ENCODE results near the gene CCDC88C.
A peak's percentile ranks its signal among the peaks of the same experiment; 100 is the strongest.
"Not testable (repeated sequence)": the region's sequence is repeated elsewhere in the genome, so short reads cannot be mapped to it uniquely, and the experiment has no call there.

Gene CCDC88C

DNA sequence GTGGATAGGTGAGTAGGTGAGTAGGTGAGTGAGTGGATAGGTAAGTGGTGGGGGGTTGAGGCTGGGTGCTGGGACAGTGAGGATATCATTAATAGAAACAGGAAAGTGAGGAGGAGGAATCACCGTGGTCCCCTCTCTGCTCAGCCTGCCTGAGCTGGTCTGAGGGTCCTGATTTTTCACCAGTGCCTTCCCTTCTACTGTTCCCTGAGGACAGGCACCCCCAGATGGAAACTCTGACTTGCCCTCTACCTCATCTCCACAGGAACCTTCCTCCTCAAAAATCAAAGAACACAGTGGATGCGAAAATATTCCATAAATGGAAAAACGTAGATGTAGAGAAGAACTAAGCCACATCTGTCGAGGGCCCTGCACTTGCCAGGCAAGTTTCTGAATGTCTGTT is 175.0 kb downstream of the CCDC88C start:
- no peak for DNase-seq

DNA sequence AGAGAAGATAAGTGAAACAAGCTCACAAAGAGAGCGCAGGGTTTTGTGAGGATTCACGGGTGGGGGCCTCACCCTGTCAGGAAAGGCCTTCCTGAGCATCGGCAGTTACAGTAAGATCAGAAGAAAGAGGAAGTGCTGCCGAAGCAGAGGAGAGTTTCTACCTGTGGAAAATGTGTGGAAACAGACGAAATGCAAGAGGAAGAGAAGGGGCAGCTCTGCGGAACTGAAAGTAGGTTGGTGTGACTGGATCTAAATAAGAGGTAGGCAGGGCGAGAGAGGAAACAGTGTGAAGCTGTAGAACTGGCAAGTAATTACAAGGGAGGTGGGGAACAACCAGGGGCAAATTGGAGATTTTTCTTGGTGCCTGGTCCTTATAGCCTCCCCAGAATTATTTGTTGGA is 175.8 kb downstream of the CCDC88C start:
- DNase-seq: peak; percentile 68 to 73

DNA sequence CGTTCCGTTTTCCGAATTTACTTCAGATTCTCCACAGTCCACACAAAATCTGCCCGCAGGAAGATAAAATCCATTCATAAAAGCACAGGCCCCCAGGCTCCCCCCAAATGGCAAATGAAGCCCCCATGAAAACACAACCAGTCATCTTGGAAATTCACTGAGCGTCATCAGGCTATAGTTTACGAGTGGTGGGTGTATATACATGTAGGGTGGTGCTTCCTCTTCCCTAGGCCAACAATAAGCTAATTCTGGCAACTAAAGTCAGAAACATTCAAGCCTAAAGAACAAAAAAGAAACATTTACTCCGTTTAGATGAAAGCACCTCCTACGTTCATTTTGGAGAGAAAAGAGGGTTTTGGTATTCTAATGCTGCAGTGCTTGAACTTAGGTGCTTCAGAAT is 179.0 kb downstream of the CCDC88C start:
- DNase-seq: peak; percentile 41 to 51

DNA sequence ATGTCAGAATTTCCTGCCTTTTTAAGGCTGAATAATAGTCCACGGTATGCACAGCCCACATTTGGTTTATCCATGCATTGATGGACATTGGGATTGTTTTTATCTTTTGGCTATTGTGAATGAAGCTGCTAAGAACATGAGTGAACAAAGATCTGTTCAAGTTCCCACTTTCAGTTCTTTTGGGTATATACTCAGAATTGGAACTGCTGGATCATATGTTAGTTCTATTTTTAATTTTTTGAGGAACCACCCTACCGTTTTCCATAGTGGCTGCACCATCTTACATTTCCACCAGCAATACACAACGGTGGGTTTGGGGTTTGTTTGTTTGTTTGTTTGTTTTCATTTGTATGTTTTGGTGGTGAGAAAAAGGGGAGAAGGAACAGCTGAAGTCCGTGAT is 179.5 kb downstream of the CCDC88C start:
- peak; percentile 53 to 64 for DNase-seq

DNA sequence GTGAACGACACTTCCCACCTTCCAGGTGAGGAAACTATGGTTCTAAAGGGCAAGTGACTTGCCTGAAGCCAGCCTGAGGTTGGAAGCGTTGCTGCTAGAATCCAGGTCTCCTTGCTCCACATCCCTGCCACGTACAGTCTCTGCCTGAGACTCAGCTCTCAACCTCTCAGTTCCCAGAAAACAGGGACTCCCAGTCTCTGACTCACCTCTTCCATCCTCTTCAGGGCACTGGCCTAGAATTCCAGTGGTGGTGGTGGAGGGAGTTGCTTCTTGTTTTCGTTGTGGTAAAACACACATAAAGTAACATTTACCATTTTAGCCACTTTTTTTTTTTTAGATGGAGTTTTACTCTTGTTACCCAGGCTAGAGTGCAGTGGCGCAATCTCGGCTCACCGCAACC is 180.4 kb downstream of the CCDC88C start:
- DNase-seq: no peak

DNA sequence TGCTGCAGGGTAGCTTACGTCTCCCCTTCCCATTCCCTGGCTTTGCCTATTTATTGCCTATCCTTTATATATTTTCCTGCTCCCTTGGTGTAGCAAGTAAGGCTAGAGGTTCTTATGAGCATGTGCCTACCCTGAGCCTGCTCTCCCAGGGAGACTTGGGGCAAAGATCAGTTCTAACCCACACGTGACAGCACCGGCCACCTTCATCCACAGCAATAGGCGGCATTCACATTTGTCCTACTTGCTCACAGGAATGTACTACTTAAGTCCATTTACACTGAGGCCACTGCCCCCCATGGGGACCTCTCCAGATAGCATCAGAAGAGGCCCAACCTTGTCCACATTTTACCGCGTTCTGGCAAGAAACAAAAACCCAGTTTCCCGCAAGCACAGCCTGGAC is 181.8 kb downstream of the CCDC88C start:
- no peak for DNase-seq

DNA sequence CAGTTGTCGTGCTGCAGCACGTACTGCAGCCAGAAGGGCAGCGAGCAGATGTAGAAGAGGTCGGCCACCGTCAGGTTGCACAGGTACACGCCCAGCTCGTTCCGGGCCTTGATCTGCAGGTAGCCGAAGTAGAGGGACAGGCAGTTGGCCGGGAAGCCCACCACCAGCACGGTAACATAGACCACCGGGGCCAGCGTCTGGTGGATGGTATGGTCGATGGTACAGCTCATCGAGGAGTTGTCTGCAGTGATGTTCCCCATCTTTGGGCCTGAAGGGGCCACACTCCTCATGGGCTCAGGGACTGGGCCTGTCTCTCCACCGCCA is 182.9 kb downstream of the CCDC88C start:
- no peak for DNase-seq

DNA sequence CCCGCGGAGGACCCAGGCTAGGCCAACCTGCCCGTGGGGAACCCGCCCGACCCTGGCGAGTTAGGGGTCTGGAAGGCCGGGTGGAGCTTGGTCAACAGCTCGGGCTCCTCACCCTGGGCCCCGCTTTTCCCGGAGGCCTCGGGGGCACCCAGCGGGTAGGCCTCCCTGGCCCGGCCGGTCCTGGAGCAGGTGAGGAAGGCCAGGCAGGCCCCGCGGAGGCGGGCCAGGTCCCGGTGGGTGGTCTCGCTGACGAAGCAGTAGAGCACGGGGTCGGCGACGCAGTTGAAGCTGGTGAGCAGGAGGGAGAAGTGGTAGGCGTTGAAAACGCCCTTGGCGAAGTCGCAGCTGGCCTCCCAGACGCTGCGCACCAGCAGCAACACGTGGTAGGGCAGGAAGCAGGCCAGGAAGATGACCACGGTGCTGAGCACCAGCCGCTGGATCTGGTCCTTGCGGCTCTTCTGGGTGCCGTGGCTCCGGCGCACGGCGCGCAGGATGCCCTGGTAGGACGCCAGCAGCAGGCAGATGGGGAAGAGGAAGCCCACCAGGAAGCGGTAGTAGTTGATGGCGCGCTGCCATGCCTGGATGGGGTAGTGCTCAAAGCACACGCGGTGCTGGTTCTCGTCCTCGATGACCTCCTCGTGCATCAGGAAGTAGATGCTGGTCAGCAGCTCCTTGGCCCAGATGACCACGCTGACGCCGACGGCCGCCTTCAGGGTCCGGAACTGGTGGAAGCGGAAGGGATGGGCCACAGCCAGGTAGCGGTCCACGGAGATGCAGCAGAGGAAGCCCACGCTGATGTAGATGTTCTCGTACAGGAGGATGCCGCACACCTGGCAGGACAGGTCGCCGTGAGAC is 183.5 kb downstream of the CCDC88C start:
- DNase-seq: no peak

DNA sequence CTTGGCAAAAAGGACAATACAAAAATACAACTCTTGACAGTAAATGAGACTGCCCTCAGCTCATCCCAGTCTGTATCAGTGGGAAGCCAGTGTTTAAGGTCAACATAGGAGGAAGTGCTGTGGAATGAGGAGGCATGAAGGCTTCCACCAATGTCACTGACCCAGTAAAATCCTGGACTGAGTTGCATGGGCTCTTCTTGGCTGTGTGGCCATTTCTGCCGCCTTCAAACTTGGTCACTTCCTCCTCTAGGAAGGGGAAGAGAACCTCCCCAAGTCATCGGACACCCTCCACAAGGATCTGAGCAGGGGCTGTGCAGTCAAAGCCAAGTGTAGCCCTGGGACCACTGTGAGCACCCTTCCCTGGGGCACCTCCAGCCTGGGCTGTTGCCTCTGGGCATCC is 185.0 kb downstream of the CCDC88C start:
- peak; percentile 86 to 95 for DNase-seq

DNA sequence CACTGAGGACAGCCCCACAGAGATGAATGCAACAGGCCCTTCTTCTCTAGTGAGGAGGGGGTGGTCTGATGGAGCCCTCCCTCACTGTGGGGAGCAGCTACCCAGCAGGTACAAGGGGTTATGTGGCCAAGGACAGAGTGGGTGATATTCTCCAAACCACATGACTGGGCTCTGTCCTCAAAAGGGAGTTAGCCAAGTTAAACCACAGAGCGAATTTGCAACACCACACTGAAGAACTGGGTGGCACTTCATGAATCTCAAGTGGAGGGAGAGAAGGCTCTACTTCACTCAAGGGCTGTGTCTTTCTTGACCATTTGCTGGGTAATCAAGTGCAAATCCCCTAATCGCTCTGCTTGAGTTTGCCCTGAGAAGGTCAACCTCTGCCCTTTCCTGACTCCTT is 185.6 kb downstream of the CCDC88C start:
- peak; percentile 85 to 87 for DNase-seq

DNA sequence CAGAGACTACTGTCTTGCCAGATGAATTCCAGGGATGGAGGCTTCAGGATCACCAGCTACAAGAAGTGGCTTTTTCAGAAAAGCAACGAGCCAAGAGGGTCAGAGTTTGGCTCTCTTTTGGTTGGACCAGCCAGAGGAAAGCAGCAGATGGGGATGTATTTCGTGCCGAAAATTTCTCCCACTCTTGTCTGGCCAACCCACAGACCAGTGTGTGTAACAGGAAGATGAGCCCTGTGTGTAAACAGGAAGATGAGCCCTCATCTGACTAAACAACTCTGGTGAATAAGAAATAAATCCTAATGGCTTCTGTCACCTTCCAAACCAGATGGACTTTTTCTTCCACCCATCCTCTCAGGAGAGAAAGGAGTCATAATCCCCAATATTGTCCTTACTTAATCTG is 186.2 kb downstream of the CCDC88C start:
- peak; percentile 79 to 91 for DNase-seq

DNA sequence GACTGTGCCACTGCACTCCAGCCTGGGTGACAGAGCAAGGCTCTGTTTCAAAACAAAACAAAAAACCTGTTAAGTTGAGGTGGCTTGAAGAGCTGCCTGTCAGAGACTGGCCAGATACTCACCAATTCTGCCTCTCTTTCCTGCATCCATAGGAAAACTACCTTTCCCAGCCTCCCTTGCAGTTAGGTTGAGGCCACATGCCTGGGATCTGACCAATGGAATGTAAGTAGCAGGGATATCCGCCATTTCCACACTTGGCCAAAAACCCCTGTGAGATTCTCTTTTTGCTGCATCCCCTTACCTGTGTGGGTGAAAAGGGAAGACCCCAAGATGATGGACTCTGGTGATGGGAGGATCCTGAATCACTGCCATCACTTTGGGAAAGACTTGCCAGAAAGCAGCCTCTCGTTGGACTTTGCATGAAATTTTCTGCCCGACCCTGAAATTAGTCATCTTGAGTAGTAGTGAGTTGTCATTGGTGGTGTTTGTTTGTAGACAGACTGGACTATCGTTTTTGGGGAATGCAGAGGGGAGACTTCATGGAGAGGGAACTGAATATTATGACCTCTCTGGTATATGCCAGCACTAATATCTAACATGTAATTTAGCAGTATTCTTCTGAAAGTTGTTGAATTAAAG is 187.1 kb downstream of the CCDC88C start:
- DNase-seq: no peak

DNA sequence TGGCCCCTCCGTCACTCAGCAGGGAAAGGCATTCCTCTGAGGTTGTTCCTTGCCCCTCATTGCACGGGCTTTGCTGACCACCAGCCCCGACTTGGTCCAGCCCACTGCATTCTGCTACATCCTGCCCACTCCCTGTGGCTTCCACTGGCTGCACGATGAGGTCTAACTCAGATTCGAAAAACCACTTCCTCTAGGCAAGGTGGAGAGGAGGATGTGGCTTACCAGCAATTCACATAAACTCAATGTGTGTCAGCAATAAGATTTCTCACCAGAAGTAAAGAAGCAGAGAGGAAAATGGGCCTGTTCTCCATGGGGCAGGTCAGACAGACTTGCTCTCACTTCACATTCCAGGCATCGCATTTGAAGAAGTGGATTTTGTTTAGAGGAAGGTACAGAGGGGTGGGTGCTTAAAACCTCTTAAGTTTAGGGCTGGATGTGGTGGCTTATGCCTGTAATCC is 187.8 kb downstream of the CCDC88C start:
- DNase-seq: peak; percentile 66 to 81

DNA sequence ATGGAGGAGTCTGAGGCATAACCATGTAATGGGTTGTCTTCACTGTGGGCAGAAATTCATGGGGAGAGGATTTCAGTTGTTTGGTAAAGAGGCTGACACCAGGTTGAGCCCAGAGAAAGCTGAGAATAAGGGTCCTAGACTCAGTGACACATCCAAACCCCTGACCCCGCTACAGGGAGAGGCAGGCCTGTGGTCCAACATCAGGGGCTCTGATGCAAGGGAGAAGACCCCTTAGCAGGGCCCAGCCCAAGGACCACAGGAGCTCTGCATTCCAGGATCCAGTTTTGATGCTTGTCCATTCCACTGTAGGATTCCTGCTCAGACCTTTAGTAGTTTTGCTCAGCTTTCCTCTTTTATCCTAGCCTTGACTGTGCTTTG is 188.6 kb downstream of the CCDC88C start:
- DNase-seq: no peak

DNA sequence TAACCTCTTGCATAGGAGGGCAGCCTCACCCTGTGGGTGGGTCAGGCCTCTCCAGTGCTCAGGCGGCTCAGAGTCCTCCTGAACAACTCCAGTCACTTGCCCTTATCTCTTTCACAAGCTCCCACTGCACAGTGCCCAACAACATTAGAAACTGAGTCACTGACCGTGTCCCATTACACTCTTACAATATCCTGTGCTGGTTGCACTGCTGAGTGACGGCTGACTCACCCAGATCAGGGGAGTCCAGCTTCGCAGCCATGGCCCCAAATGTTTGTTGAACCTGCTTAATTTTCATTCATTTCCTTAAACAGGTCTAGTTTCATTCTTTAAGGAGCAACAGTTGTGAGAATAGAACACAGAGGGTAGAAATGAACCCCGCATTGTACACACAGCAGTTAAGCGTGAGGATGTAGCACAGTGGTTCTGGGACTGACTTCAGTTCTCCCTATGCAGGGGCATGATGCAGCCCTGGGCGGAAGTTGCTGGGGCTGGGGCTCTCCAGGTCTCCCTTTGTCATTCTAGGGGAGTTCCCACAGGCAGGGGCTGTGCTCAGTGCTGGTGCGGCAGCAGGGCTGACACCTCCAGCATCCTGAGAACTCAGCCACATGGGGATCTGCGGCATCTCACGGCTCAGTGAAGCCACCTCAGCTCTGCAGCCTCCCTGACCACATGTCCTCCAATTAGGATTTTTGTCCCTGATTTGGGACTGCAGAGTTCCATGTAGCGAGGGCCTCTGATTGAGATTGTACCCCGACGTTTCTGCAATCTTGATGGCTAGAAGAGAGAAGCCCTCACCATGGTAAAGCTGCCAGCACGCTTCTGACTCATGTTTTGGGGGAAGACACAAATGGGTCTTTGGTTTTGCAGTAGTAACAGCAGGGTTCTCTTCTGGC is 189.3 kb downstream of the CCDC88C start:
- DNase-seq: peak; percentile 43 to 72

DNA sequence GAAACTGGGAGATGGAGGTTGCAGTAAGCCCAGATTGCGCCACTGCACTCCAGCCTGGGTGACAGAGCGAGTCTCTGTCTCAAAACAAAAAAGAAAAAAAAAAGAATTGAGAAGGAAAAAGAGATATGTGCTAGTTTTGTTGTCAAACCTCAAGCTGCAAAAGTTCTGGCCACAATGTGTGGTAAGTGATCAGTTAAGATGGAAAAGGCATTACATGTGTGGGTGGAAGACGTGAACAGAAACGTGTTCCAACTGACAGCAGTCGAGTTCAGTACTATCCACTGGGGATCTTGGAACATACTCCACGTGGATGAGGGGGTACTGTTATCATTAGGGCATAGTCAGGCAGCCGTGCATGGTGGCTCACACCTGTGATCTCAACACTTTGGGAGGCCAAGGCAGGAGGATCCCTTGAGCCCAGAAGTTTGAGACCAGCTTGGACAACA is 190.4 kb downstream of the CCDC88C start:
- DNase-seq: no peak

DNA sequence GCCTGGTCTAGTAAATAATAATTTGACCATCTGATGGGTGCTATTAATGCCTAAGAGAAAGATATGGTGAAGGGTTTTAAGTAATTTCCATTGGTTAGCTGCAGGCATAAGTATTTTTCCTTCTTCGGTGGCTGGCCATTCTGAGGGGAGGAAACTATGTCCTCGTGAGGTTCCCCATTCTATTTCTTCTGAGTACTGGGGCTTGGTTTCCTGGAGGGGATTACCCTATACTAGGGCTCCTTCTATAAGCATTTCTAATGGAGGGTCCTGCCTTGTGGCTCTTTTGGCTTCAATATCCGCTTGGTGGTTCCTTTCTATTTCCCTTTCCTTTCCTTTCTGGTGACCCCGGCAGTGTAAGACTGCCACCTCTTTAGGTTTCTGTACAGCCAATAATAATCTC is 191.3 kb downstream of the CCDC88C start:
- DNase-seq: not testable (repeated sequence)

DNA sequence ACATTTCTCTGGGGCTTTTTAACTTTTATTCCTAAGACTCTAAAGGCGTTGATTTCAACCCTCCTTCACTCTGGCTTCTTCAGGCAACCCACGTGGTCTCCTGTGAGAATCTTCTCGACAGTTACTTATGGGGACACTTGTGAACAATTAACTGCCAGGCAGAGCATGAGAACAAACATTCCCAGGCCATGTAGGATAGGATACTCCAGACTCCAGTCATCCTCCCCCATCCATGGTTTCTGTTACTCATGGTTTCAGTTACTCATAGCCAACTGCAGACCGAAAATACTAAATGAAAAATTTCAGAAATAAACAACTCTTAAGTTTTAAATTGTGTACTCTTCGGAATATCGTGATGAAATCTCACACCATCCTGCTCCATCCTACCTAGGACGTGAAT is 192.6 kb downstream of the CCDC88C start:
- DNase-seq: no peak

DNA sequence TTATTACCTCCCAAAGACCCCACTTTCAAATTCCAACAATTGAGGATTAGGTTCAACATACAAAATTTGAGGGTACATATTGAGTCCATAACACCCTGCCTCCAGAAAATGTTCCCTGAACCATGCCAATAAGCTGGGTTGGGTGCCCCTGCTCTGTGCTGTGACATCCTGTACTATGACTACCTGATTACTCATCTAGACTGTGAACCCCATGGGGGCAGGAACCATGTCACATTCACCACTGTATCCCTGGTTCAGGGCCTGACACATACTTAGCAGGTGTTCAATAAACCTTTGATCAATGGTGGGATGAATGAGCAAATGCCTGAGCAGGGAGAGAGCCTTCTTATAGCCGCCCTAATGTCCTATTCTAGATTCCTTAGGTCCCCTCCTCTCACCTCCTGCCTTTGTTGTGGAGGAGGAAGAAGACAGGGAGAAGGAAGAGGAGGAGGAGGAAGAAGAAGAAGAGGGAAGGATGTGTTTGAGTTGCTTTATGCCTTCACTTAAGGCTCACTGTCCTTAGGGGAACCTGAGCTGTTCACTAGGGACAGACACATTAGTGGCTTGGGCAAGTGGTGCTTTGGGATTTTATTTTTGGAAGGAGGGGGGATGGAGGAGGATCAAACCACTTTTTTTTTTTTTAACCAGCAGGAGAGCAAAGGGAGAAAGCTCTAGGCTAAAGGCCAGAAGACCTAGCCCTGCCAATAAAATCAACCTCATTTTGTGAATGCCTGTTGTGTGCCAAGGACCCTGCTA is 194.4 kb downstream of the CCDC88C start:
- DNase-seq: no peak

All from inflammatory macrophage (primary cell).